ENCODE data around the gene DNAJA4. TPM values are rescaled to one million over a fixed set of nuclear protein-coding genes. Genes with fewer than 3 reads are reported as not detected.

The DNAJA4 gene
- total and polyA plus RNA-seq, 9 of the 15 experiments (the other 6 are each of a cell fraction or from before 2014, with no cell fraction given), result 0.11 to 1.0 (median 0.16) TPM; not detected in 4

DNA sequence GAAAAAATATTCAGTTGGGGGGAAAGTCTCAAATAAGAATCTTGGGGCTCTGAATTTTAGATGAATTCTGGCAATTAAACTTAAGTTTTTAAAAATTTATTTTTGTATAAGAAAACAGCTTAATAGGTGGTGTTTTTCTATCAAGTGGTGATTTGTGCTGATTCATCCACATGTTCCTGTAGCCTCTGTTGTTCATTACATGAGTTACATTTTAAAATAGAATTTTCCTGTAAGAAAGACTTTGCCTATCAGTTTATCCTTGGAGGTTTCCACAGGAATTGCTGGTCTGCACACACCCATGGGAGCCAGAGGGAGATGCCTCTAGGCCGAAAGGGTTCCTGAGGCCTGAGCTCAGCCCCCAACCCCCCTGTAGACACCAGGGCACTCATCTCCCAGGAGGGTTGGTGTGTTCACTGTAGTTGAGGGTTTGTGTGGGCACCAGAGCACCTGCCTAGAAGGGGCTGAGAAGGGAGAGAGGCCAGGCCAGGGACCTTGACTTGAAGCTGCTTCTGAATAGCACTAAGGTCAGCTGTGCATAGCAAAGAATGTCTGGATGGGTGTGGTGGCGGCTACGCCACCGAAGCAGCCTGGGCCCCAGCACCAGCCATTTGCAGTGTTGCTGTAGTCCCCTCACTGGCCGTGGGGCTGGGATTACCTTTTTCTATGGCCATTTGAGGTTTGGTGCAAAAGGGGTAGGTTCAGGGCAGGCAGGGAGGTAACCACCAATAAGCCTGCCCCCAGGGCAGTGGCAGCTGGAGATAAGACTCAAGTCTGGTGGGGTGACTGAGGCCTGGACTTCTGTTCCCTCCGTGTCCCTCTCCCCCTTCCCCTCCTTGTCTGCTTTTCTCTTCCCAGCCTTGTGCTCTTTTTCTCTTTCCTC, 11.9 kb downstream of the DNAJA4 start (continued):
- TF ChIP-seq, protein P1, sequence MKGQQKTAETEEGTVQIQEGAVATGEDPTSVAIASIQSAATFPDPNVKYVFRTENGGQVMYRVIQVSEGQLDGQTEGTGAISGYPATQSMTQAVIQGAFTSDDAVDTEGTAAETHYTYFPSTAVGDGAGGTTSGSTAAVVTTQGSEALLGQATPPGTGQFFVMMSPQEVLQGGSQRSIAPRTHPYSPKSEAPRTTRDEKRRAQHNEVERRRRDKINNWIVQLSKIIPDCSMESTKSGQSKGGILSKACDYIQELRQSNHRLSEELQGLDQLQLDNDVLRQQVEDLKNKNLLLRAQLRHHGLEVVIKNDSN (CRISPR knock-in tag; IDR thresholded peaks at IDR 0.05), result no peak
- TF ChIP-seq, protein P2, sequence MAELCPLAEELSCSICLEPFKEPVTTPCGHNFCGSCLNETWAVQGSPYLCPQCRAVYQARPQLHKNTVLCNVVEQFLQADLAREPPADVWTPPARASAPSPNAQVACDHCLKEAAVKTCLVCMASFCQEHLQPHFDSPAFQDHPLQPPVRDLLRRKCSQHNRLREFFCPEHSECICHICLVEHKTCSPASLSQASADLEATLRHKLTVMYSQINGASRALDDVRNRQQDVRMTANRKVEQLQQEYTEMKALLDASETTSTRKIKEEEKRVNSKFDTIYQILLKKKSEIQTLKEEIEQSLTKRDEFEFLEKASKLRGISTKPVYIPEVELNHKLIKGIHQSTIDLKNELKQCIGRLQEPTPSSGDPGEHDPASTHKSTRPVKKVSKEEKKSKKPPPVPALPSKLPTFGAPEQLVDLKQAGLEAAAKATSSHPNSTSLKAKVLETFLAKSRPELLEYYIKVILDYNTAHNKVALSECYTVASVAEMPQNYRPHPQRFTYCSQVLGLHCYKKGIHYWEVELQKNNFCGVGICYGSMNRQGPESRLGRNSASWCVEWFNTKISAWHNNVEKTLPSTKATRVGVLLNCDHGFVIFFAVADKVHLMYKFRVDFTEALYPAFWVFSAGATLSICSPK (IDR thresholded peaks at IDR 0.05; ENCODE audit: borderline replicate concordance), result no peak
- TF ChIP-seq THRAP3 (IDR thresholded peaks at IDR 0.05; ENCODE audit: borderline replicate concordance) (no peak), SP1 (CRISPR knock-in tag; IDR thresholded peaks at IDR 0.05) (no peak), SAFB2 (IDR thresholded peaks at IDR 0.05; ENCODE audit: borderline replicate concordance, low read depth, low read length, severe bottlenecking) (no peak), ZNF12 (CRISPR knock-in tag; IDR thresholded peaks at IDR 0.05) (no peak), NBN (IDR thresholded peaks at IDR 0.05; ENCODE audit: low read depth) (no peak), SREBF2 (CRISPR knock-in tag; IDR thresholded peaks at IDR 0.05) (no peak), ZNF316 (IDR thresholded peaks at IDR 0.05) (peak; percentile 87), BHLHE40 (IDR thresholded peaks at IDR 0.05; ENCODE audit: low read length) (no peak), WHSC1 (IDR thresholded peaks at IDR 0.05; ENCODE audit: low read length) (no peak), NR2C2 (CRISPR knock-in tag; IDR thresholded peaks at IDR 0.05) (no peak), NR2C2 (tag; IDR thresholded peaks at IDR 0.05) (no peak), ZFX (CRISPR knock-in tag; IDR thresholded peaks at IDR 0.05) (peak; percentile 62), ZNF431 (CRISPR knock-in tag; IDR thresholded peaks at IDR 0.05) (no peak), ETV1 (tag; conservative IDR thresholded peaks at IDR 0.05; ENCODE audit: low read depth) (no peak), JUN (IDR thresholded peaks at IDR 0.05; ENCODE audit: borderline replicate concordance, low read depth, low read length) (no peak), JUN (CRISPR knock-in tag; IDR thresholded peaks at IDR 0.05; ENCODE audit: borderline replicate concordance) (no peak), TEAD1 (CRISPR knock-in tag; IDR thresholded peaks at IDR 0.05) (0 out of 4 replicates have a peak, but pooled peaks of 1 of the 2 experiments have one; percentile 36), ATF7 (IDR thresholded peaks at IDR 0.05) (peak; percentile 18; the same call in 1 of the 2 replicates), HIVEP1 (CRISPR knock-in tag; IDR thresholded peaks at IDR 0.05) (no peak), ERF (CRISPR knock-in tag; IDR thresholded peaks at IDR 0.05) (no peak)
- TF ChIP-seq, protein P3, sequence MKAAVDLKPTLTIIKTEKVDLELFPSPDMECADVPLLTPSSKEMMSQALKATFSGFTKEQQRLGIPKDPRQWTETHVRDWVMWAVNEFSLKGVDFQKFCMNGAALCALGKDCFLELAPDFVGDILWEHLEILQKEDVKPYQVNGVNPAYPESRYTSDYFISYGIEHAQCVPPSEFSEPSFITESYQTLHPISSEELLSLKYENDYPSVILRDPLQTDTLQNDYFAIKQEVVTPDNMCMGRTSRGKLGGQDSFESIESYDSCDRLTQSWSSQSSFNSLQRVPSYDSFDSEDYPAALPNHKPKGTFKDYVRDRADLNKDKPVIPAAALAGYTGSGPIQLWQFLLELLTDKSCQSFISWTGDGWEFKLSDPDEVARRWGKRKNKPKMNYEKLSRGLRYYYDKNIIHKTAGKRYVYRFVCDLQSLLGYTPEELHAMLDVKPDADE (conservative IDR thresholded peaks at IDR 0.05; ENCODE audit: control insufficient read depth, low read depth, low read length), result no peak

Data from K562 (cell line).